Raji (cell line): ENCODE results near the gene DNASE1L3.

Source experiments
- POLR2A ChIP-seq: IDR thresholded peaks from 2 replicates; pipeline ENCODE4 v1.6.1; 2011; ENCODE audit warnings: low read depth, low read length, control low read depth; ENCODE audit not compliant: insufficient read depth

The DNASE1L3 gene

DNA sequence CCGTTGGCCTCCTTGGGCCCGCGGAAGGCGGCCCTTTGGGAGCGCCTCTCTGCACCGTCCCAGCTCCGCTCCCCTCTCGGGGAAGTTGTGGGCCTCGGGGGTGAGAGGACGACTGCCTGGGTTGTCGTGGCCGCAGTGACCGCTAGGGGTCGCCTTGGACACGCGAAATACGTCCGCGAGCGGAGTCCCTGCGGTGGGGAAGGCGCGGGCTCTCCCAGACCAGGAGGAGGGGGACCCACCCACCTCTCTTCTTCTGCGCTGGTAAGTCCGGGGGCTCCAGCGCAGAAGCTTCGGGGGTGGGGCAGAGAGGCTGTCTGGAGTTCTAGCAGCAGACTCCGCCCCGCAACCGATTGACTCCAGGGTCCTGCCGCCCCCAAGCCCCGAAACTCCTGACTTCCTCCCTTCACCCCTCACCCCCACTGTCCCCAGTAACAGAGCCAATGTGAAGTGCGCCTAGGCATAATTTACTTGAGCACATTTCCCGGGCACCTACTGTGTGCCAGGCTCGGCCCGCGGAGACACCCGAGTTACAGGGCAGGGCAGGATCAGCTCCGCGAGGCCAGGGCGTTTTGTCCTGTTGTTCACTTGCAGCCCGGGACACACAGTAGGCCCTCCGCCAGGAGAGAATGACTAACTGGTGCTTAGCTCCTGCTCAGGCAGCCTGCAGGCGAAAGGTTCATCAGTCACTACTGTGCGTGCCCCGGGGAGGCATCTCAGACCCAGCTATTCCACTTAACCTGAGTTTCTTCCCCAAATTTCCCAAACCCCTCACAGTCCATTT, 32.8 kb downstream of the DNASE1L3 start:
- TF ChIP-seq POLR2A: no peak

DNA sequence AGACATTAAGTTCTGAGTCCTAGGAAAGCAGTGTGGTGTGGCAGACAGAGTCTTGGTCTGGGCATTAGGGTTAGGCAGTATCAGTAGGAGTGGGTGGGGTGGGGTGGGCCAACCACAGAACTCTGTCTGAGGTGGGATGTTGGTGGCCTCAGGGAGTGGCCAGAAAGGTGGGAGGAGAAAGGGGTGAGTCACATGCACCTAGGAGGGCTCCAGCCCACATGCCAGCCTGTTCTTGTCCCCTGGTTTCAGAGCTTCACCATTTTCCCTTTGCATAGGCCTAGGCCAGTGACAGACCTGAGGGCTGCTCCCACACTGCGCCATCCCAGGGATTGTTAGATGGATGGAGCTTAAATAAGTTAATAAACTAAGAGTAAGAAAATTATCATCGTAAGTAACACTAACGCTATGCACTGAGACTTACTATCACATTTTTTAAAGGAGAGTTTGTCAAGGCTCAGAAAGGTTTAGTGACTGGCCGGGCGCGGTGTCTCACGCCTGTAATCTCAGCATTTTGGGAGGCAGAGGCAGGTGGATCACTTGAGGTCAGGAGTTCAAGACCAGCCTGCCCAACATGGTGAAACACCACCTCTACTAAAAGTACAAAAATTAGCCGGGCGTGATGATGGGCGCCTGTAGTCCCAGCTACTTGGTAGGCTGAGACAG, 33.8 kb downstream of the DNASE1L3 start:
- no peak for TF ChIP-seq POLR2A

DNA sequence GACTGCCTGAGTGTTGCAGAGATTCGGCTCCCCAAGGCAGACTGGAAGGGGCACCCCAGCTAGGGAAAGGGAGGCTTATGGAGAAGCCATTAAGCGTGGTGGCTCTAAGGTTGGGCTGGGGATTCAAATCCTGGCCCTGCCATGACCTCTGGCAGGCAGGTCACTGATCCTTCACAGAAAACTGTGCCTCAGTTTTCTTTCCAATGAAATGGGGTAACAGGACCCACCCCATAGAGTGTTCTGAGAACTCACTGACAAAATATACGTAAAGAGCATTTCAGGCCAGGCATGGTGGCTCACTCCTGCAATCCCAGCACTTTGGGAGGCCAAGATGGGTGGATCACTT, 34.6 kb downstream of the DNASE1L3 start:
- no peak for TF ChIP-seq POLR2A

DNA sequence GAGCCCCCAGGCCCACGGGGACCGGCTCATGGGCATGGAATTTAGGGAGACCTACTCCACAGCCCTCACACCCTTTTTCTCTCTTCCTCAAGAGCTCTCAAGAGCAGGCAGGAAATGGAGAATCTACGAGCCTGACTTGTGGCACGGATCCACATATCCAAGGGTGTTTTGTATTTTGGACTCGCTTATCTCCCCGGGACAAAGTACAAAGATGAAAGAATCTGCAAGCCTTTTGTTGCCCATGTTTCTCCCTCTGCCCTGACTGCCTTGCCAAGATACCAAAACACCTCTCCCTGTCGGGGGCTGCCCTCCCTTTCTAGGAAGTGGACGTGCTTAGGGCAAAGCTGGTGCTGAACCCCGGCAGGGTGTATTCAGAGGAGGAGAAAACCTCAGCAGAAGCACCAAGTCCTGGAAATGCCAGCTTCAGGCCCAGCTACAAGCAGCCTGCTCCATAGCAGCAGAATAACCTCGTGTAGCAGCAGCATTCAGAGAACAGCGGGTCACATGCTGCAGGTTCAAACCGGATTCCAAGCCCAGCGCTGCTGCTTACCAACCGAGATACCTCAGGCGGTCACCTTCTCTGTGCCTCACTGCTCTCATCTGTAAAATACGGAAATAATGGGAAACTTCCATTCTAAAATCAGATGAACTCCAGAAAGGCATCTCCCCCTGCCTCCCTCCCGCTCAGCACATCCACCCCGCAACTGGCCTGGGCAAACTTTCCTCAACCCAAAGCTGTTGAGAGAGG, 35.2 kb downstream of the DNASE1L3 start:
- no peak for TF ChIP-seq POLR2A

DNA sequence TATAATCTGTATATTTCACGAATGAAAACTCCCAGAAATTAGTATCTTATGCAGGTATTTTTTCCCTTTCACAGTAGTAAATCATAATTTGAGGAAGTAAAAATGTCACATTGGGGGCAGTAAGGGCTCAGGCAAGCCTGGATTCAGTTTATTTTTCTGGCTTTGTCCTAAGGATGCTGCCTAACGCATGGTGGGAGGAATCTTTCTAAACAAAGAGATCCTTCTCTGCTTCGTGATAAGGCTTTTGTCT, 35.7 kb downstream of the DNASE1L3 start:
- TF ChIP-seq POLR2A: no peak

DNA sequence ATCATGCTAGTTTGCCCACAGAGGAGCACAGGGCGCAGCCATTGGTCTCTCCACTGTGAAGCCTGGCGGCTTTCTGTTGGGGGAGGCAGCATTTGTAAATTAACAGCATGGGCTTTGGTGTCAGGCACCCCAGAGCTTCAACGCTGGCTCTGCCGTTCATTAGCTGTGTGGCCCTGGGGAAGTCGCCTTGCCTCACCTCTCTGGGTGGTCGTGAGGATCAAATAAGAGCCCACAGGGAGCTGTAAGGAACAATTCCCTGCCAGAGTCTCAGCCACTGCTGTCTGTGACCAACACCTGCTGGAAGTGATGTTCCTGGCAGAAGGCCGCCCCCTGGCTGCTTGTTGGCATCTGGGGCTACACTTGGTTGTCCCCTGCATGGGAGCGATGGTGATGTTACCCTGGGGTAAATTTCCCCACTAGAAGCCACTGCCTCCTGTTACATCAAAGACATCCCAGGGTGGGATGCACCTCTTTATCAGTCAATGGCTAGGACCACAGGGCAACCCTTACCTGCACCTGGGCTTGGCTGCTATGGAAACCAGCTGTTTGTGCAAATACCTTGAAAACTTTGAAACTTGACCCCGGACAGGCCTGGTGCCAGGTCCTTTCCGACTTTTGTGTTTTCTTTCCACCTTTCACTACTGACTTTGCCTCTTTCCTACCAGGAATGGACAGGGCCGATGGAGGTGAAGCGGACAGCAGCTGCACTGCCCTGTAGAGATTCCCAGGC, 36.9 kb downstream of the DNASE1L3 start:
- TF ChIP-seq POLR2A: no peak

DNA sequence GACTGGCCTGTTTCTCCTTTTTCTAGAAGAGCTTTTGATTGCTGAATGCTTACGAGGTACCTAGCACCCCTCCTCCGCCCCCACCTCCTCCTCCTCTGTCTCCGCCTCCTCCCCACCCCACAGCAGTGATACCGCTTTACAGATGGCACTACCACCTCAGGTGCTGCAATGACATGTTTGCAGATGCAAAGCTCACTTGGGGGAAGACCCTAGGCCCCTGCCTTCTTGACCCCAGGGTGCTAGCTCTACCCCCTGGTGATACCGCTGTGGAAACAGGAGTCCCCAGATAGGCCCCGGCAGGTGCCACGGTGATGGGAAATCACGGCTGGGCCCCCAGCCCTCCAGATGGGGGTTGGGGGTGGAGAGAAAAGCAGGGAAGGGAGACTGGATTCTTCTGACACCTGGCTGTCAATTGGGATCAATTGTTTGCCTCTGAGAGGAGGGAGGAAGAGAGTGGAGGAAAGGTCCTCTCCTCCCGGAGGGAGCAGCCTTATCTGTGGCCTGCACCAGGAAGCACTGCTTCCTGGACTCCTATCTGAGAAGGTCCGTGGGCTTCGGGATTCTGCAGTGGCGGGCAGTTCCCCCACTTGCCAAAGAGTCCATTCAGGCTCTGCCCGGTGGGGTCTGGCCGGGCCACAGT, 37.6 kb downstream of the DNASE1L3 start:
- no peak for TF ChIP-seq POLR2A

DNA sequence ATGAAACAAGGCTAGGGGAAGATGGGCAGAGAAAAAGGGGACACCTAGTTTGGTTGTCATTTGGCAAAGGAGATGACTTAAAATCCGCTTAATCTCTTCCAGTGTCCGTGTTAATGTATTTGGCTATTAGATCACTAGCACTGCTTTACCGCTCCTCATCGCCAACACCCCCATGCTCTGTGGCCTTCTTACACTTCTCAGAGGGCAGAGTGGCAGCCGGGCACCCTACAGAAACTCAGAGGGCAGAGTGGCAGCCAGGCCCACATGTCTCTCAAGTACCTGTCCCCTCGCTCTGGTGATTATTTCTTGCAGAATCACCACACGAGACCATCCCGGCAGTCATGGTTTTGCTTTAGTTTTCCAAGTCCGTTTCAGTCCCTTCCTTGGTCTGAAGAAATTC, 39.6 kb downstream of the DNASE1L3 start:
- no peak for TF ChIP-seq POLR2A

DNA sequence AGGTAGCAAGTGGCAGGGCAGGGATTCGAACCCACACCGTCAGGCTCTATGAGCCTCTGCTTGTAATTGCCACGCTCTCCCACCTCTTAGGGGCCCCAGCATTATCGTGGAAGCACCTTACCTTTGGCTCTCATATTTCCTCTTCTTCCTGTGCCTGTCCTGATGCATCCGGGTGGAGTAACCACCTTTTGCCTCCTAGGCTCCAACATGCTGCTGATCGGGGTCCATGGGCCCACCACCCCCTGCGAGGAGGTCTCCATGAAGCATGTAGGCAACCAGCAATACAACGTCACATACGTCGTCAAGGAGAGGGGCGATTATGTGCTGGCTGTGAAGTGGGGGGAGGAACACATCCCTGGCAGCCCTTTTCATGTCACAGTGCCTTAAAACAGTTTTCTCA, 40.4 kb downstream of the DNASE1L3 start:
- TF ChIP-seq POLR2A: no peak

DNA sequence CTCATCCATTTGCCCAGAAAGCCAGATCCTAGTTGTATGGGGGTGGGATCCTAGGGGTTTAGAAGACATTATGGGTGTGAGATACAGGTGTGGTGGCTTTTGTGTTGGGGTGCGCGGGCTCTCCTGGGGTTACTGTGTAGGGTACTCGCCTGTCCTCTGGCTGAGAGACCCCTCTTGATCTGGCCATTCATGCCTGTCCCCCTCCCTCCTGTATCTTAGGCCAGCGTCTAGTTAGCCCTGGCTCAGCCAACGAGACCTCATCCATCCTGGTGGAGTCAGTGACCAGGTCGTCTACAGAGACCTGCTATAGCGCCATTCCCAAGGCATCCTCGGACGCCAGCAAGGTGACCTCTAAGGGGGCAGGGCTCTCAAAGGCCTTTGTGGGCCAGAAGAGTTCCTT, 41.4 kb downstream of the DNASE1L3 start:
- no peak for TF ChIP-seq POLR2A

DNA sequence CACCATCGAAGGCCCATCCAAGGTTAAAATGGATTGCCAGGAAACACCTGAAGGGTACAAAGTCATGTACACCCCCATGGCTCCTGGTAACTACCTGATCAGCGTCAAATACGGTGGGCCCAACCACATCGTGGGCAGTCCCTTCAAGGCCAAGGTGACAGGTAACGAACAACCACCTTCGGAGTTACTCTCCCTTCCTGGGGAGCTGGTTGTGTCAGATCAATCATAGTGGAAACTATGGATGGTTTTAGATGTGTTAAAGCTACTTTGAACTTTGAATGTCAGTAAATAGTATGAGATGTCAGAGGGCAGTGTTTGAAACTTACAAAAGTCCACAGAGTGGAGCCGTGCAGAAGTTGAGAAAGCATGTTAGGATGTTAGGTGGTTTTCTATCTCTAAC, 42.3 kb downstream of the DNASE1L3 start:
- no peak for TF ChIP-seq POLR2A

DNA sequence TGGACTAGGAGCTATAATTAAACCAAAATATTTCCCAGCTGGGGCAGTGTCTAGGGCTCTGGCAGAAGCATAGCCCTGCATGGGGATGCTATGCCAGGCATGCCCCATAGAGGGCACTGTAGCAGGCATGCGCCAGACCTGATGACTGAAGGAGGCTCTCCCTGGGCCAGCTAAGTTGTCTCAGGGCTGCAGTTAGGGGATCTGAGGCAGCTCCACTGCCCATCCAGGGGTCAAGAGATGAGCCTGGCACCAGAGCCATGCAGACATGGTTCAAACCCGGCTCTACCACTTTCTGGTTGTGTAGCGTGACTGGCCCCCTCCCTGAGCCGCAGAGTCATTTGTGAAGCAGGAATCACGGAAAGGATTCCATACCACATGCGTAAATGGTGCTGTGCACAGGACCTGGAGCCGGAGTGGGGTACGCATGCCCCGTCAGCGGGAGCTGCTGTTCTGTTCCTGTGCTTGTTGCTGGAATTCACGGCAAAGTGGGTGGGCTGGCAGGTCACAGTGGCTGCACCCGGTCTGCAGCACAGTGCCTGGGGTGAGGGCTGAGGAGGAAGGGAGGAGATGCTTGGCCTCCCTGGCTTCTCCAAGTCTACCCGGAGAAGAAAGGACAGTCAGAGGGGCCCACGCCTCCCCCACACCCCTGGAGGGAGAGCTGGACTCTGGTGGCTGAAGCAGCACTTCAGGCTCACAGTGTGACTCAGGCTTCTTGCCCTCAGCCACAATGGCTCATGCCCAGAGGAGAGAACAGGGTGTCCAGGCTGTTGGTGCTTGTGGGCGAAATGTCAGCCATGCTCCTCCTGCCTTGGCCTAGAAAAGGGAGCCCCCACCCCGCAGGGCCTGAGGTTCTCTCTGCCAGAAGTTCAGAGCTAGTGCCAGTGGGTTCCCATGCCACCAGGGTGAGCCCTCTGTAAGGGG, 43.1 kb downstream of the DNASE1L3 start:
- no peak for TF ChIP-seq POLR2A

DNA sequence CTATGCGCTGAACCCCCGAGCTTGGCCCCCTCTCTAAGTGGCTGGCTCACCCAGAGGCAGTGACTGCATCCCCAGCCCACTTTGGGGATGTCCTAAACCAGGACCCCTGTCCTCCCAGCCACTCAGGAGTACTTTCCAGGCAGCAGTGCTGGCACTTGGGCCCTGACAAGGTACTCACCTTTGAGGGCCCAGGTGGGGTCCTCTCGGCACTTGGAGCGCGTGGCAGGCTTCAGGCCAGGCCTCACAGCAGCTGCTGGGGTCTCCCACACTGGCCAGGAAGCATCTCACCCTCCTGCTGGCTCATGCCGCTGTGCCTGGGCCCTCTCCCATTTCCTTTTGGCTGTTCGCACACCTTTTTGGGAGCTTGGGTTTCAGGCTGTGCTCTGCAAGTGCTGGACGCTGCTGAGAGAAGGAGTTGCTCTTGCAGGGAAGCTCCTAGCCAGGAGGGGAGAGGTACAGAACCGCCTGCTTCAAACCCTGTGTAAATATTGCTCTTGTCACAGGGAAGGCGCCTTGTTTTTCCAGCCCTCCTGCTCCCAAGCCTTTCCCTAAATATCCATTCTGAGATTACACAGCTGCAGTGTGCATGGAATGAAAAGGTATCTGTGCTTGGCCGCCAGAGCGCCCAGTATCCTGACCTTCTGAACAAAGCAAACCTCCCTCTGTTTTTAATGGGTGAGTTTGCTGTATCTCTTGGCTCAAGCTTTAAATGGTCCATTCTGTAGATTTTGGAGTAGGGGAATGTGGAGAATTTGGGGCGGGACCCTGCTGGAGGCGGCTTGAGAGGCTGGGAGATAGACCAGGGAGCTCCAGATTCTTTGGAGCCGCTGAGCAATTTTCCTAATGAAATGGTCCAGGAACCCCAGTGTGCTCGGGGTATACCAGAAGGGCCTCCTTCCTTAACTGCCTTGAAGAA, 45.6 kb downstream of the DNASE1L3 start:
- no peak for TF ChIP-seq POLR2A
